Neural progenitor cell (in vitro differentiated cells): ENCODE data around the gene PDX1.

ENCODE experiments used
- EZH2phosphoT487 ChIP-seq: fragments of 200-600 bp; sonication (generic); IDR thresholded peaks from 2 replicates; pipeline ENCODE4 v1.6.1; 2017; ENCODE audit warnings: antibody characterized with exemption
- TF ChIP-seq, protein P1 (sequence below): fragments of 200-600 bp; sonication (generic); IDR thresholded peaks from 2 replicates; pipeline ENCODE4 v1.5.1; 2017; ENCODE audit warnings: antibody characterized with exemption, mild to moderate bottlenecking

DNA sequence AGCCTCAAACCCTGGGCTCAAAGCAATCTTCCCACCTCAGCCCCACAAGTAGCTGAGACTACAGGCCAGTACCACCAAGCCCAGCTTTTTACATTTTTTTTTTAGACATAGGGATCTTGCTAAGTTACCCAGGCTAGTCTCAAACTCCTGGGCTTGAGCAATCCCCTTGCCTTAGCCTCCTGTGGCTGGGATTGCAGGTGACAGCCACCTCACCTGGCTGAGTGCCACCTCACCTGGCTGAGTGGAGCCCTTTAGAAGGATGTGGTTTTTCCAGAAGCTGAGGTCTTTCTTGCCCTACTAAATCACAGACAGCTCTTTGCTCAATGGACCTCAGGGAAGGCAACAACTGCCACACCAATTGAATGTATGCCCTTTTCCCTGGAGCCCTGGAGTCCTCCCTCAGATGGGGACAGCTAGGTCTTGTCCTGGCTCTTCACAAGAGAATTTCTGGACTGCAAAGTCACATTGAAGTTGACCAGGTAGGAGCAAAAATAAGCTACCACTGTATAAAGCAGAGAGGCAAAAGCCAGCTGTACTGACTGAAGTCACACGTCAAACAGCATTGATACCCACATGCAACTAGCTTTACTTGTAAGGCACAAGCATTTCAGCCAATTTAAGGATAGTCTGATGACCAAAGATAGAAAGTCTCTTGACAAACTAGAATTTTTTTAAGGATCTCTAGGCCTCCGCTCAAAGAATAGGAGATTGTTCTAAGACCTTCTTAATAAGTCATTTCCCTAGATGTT is 14.0 kb downstream of the PDX1 start:
- TF ChIP-seq EZH2phosphoT487 = no peak
- TF ChIP-seq, protein P1, sequence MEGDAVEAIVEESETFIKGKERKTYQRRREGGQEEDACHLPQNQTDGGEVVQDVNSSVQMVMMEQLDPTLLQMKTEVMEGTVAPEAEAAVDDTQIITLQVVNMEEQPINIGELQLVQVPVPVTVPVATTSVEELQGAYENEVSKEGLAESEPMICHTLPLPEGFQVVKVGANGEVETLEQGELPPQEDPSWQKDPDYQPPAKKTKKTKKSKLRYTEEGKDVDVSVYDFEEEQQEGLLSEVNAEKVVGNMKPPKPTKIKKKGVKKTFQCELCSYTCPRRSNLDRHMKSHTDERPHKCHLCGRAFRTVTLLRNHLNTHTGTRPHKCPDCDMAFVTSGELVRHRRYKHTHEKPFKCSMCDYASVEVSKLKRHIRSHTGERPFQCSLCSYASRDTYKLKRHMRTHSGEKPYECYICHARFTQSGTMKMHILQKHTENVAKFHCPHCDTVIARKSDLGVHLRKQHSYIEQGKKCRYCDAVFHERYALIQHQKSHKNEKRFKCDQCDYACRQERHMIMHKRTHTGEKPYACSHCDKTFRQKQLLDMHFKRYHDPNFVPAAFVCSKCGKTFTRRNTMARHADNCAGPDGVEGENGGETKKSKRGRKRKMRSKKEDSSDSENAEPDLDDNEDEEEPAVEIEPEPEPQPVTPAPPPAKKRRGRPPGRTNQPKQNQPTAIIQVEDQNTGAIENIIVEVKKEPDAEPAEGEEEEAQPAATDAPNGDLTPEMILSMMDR = no peak
